Measurements from ENCODE around the gene RFPL2.
"Not testable (repeated sequence)": the region's sequence is repeated elsewhere in the genome, so short reads cannot be mapped to it uniquely, and the experiment has no call there.

DNA sequence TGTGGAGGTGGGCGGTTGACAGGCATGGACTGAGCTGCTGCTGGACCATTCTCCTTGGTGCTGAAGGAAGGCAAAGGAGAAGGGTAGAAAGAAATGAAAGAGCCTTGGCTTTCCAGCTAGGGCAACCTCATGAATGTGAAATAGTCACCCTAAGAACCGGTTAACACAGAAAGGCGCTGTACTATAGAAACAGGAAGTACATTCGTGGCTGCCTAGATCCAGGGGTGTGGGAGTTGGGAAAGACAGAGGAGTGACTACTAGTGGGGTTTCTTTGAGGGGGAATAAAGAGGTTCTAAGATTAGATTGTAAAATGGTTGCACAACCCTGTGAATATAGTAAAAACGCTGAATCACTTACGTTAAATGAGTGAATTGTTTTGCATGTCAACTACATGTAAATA, 53.2 kb downstream of the RFPL2 start:
- TF ChIP-seq, protein P1, sequence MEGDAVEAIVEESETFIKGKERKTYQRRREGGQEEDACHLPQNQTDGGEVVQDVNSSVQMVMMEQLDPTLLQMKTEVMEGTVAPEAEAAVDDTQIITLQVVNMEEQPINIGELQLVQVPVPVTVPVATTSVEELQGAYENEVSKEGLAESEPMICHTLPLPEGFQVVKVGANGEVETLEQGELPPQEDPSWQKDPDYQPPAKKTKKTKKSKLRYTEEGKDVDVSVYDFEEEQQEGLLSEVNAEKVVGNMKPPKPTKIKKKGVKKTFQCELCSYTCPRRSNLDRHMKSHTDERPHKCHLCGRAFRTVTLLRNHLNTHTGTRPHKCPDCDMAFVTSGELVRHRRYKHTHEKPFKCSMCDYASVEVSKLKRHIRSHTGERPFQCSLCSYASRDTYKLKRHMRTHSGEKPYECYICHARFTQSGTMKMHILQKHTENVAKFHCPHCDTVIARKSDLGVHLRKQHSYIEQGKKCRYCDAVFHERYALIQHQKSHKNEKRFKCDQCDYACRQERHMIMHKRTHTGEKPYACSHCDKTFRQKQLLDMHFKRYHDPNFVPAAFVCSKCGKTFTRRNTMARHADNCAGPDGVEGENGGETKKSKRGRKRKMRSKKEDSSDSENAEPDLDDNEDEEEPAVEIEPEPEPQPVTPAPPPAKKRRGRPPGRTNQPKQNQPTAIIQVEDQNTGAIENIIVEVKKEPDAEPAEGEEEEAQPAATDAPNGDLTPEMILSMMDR (IDR thresholded peaks at IDR 0.05), result not testable (repeated sequence)
- not testable (repeated sequence) for TF ChIP-seq POLR2A (IDR thresholded peaks at IDR 0.05)
